Neuronal stem cell (in vitro differentiated cells): Measurements from ENCODE around the gene KLRC4. TPM values are rescaled to one million over a fixed set of nuclear protein-coding genes. Genes with fewer than 3 reads are reported as not detected.

Source experiments
- DNase-seq: peaks from one replicate; pipeline ENCODE4 v3.0.0-alpha.2; 2013; ENCODE audit warnings: low spot score
- H2AFZ ChIP-seq: one replicate; pipeline ENCODE4 v1.6.1; 2013; ENCODE audit warnings: mild to moderate bottlenecking, low read length, inconsistent platforms
- H2AK5ac ChIP-seq: 2 replicates; pipeline ENCODE4 v1.6.1; 2013; ENCODE audit warnings: low read depth, mild to moderate bottlenecking, inconsistent platforms, low read length, moderate library complexity, mixed read lengths
- H2BK120ac ChIP-seq: 2 replicates; pipeline ENCODE4 v1.6.1; 2013; ENCODE audit warnings: low read depth, mild to moderate bottlenecking, inconsistent platforms, low read length, moderate library complexity, mixed read lengths
- H2BK12ac ChIP-seq: one replicate; pipeline ENCODE4 v1.6.1; 2013; ENCODE audit warnings: low read length, inconsistent platforms
- H2BK15ac ChIP-seq: 2 replicates; pipeline ENCODE4 v1.6.1; 2013; ENCODE audit warnings: mild to moderate bottlenecking, low read length, inconsistent platforms, mixed read lengths
- H2BK5ac ChIP-seq: one replicate; pipeline ENCODE4 v1.6.1; 2013; ENCODE audit warnings: inconsistent platforms, mild to moderate bottlenecking, low read length, moderate library complexity
- H3K14ac ChIP-seq: one replicate; pipeline ENCODE4 v1.6.1; 2013; ENCODE audit warnings: low read length, inconsistent platforms
- H3K18ac ChIP-seq: 2 replicates; pipeline ENCODE4 v1.6.1; 2013; ENCODE audit warnings: low read length, inconsistent platforms
- H3K23ac ChIP-seq: 2 replicates; pipeline ENCODE4 v1.6.1; 2013; ENCODE audit warnings: low read depth, mild to moderate bottlenecking, mixed read lengths, low read length, inconsistent platforms; ENCODE audit not compliant: poor library complexity
- H3K27ac ChIP-seq: replicated peaks from 3 replicates; pipeline ENCODE4 v1.5.1; 2013; ENCODE audit warnings: low read length, inconsistent platforms
- H3K27me3 ChIP-seq, 3 experiments: 2 replicates each; pipeline ENCODE4 v1.6.1; 2013; ENCODE audit warnings: low read length in 3 of 3, mild to moderate bottlenecking in 2 of 3, inconsistent platforms in 1 of 3, low read depth in 1 of 3, mixed read lengths in 1 of 3, moderate library complexity in 1 of 3; ENCODE audit not compliant: control insufficient read depth in 3 of 3, insufficient read depth in 3 of 3
- H3K36me3 ChIP-seq, 2 donors: replicated peaks in 1 of 2; 2 replicates each; pipeline ENCODE4 v1.6.1; 2013; ENCODE audit warnings: low read length in 2 of 2; ENCODE audit not compliant: control insufficient read depth in 2 of 2, insufficient read depth in 2 of 2
- H3K4ac ChIP-seq: 2 replicates; pipeline ENCODE4 v1.6.1; 2013; ENCODE audit warnings: inconsistent platforms, mild to moderate bottlenecking, low read length, moderate library complexity
- H3K4me1 ChIP-seq, 2 donors: 1 replicate in 1 of 2; 2 replicates in 1 of 2; pipeline ENCODE4 v1.6.1; 2013; ENCODE audit warnings: low read length in 2 of 2, low read depth in 1 of 2; ENCODE audit not compliant: control insufficient read depth in 2 of 2, insufficient read depth in 1 of 2
- H3K4me2 ChIP-seq: one replicate; pipeline ENCODE4 v1.6.1; 2013; ENCODE audit warnings: mild to moderate bottlenecking, low read length, inconsistent platforms; ENCODE audit not compliant: insufficient read depth, poor library complexity, severe bottlenecking
- H3K4me3 ChIP-seq, 2 donors: 2 replicates each; pipeline ENCODE4 v1.5.1; 2013; ENCODE audit warnings: low read length in 2 of 2, mild to moderate bottlenecking in 2 of 2, inconsistent platforms in 1 of 2, moderate library complexity in 1 of 2
- H3K79me1 ChIP-seq: one replicate; pipeline ENCODE4 v1.6.1; 2013; ENCODE audit warnings: low read depth, mild to moderate bottlenecking, inconsistent platforms, low read length, moderate library complexity
- H3K9ac ChIP-seq: one replicate; pipeline ENCODE4 v1.6.1; 2013; ENCODE audit warnings: mild to moderate bottlenecking, low read depth, low read length, inconsistent platforms; ENCODE audit not compliant: poor library complexity
- H3K9me3 ChIP-seq, 2 donors: replicated peaks in 1 of 2; 2 replicates each; pipeline versions ENCODE3 to v1.6.1; 2013; ENCODE audit warnings: low read length in 2 of 2, mild to moderate bottlenecking in 2 of 2, inconsistent platforms in 1 of 2, low read depth in 1 of 2, mixed read lengths in 1 of 2, moderate library complexity in 1 of 2; ENCODE audit not compliant: control insufficient read depth in 2 of 2, insufficient read depth in 1 of 2
- H4K8ac ChIP-seq: one replicate; pipeline ENCODE4 v1.6.1; 2013; ENCODE audit warnings: low read depth, mild to moderate bottlenecking, inconsistent platforms, low read length, moderate library complexity
- H4K91ac ChIP-seq: one replicate; pipeline ENCODE4 v1.6.1; 2013; ENCODE audit warnings: low read length, low read depth, mild to moderate bottlenecking, inconsistent platforms; ENCODE audit not compliant: poor library complexity
- WGBS, 2 donors: extraction: QIAGEN DNeasy Blood & Tissue Kit; methylation state at CpG; one replicate each; pipeline ENCODE4 v1.1.7; 2013; ENCODE audit warnings: missing lambda C conversion rate in 2 of 2, mixed read lengths in 1 of 2; ENCODE audit not compliant: insufficient read length in 2 of 2, insufficient replicate concordance in 1 of 2; ENCODE audit errors: extremely low coverage in 2 of 2; 5-methylcytosine and 5-hydroxymethylcytosine counted together
- polyA plus RNA-seq, 2 experiments: library from polyadenylated mRNA; stranded (reverse); fragments of 200-250 nt; gene quantifications; one replicate each; pipeline ENCODE4 v1.2.3, GENCODE V29; 2013

Gene KLRC4, protein sequence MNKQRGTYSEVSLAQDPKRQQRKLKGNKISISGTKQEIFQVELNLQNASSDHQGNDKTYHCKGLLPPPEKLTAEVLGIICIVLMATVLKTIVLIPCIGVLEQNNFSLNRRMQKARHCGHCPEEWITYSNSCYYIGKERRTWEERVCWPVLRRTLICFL
- not detected for polyA plus RNA-seq (2013, experiment 1 of 2)
- polyA plus RNA-seq (2013, experiment 2 of 2): not detected

GRCh38 chr12:10409392-10409791, at the start of gene KLRC4:
KLRC4 (minus strand) TSS chr12:10409757; CDS start chr12:10409575, 182 bp downstream.
- no peak within 1 kb of the TSS for H2BK120ac ChIP-seq
- no CpG with 5 or more reads among the region's 1 CpG for WGBS, 2 donors
- H3K4ac ChIP-seq: no peak within 1 kb of the TSS
- no peak within 1 kb of the TSS for H2AK5ac ChIP-seq
- H3K14ac ChIP-seq: no peak within 1 kb of the TSS
- no peak within 1 kb of the TSS for H2AFZ ChIP-seq
- H3K23ac ChIP-seq: no peak within 1 kb of the TSS
- H3K27ac ChIP-seq: no peak within 1 kb of the TSS
- H2BK15ac ChIP-seq: no peak within 1 kb of the TSS
- no peaks in the 10 kb centered on the region for H3K27me3 ChIP-seq
- H3K9ac ChIP-seq: no peak within 1 kb of the TSS
- H3K9me3 ChIP-seq: no peaks in the 10 kb centered on the region
- no peak within 1 kb of the TSS for H4K8ac ChIP-seq
- H3K4me2 ChIP-seq: no peak within 1 kb of the TSS
- no peak for DNase-seq
- no peaks in the 10 kb centered on the region for H3K4me1 ChIP-seq
- no peak within 1 kb of the TSS for H3K4me3 ChIP-seq
- H4K91ac ChIP-seq: no peak within 1 kb of the TSS
- no peaks in the 10 kb centered on the region for H3K36me3 ChIP-seq
- H2BK12ac ChIP-seq: no peak within 1 kb of the TSS
- H3K18ac ChIP-seq: no peak within 1 kb of the TSS
- no peak within 1 kb of the TSS for H2BK5ac ChIP-seq
- no peaks in the 10 kb centered on the region for H3K79me1 ChIP-seq

- WGBS, 2 donors: no CpG with 5 or more reads among the region's 3 CpGs
- Histone ChIP-seq H2AFZ (no peak overlapping the region), H2BK5ac (no peak overlapping the region), H3K9me3 (peaks cover 0 to 7% of the 10 kb centered on the region in 2 donors), H3K4me3 (no peak overlapping the region), H3K27me3 (no peaks in the 10 kb centered on the region), H3K27ac (no peak overlapping the region), H2BK120ac (no peak overlapping the region), H2BK15ac (no peak overlapping the region), H4K8ac (no peak overlapping the region), H3K9ac (no peak overlapping the region), H3K79me1 (no peaks in the 10 kb centered on the region), H2BK12ac (no peak overlapping the region), H3K4me1 (no peaks in the 10 kb centered on the region), H3K14ac (no peak overlapping the region), H4K91ac (no peak overlapping the region), H3K4me2 (no peak overlapping the region), H3K4ac (no peak overlapping the region), H3K18ac (no peak overlapping the region), H3K23ac (no peak overlapping the region), H3K36me3 (no peaks in the 10 kb centered on the region), H2AK5ac (no peak overlapping the region)
- no peak for DNase-seq
These were observed 48.2 kb upstream of the KLRC4 start for GRCh38 chr12:10457760-10458159.

- no peak overlapping the region for H4K8ac ChIP-seq
- no peak overlapping the region for H3K18ac ChIP-seq
- WGBS, 2 donors: no CpG with 5 or more reads among the region's 2 CpGs
- H3K23ac ChIP-seq: no peak overlapping the region
- H3K4me3 ChIP-seq: no peak overlapping the region
- peaks cover 0 to 7% of the 10 kb centered on the region in 2 donors for H3K9me3 ChIP-seq
- H3K79me1 ChIP-seq: no peaks in the 10 kb centered on the region
- H3K4me2 ChIP-seq: no peak overlapping the region
- H3K4me1 ChIP-seq: no peaks in the 10 kb centered on the region
- DNase-seq: no peak
- H3K14ac ChIP-seq: no peak overlapping the region
- H2BK15ac ChIP-seq: no peak overlapping the region
- H4K91ac ChIP-seq: no peak overlapping the region
- H3K27ac ChIP-seq: no peak overlapping the region
- no peak overlapping the region for H2BK5ac ChIP-seq
- no peak overlapping the region for H2BK12ac ChIP-seq
- no peaks in the 10 kb centered on the region for H3K27me3 ChIP-seq
- H2AFZ ChIP-seq: no peak overlapping the region
- H3K4ac ChIP-seq: no peak overlapping the region
- no peak overlapping the region for H2BK120ac ChIP-seq
- H3K36me3 ChIP-seq: no peaks in the 10 kb centered on the region
- no peak overlapping the region for H2AK5ac ChIP-seq
- no peak overlapping the region for H3K9ac ChIP-seq
These were observed 47.3 kb upstream of the KLRC4 start for GRCh38 chr12:10456856-10457255.

- no peak overlapping the region for H2BK12ac ChIP-seq
- H3K23ac ChIP-seq: no peak overlapping the region
- no CpG with 5 or more reads among the region's 1 CpG for WGBS, 2 donors
- H3K27me3 ChIP-seq: no peaks in the 10 kb centered on the region
- H2AK5ac ChIP-seq: no peak overlapping the region
- H3K27ac ChIP-seq: no peak overlapping the region
- H3K79me1 ChIP-seq: no peaks in the 10 kb centered on the region
- no peak overlapping the region for H4K91ac ChIP-seq
- H3K4me1 ChIP-seq: no peaks in the 10 kb centered on the region
- no peak overlapping the region for H3K14ac ChIP-seq
- no peak overlapping the region for H2BK5ac ChIP-seq
- no peaks in the 10 kb centered on the region for H3K36me3 ChIP-seq
- H3K4me3 ChIP-seq: no peak overlapping the region
- no peak overlapping the region for H3K9ac ChIP-seq
- H2BK120ac ChIP-seq: no peak overlapping the region
- peaks cover 0 to 7% of the 10 kb centered on the region in 2 donors for H3K9me3 ChIP-seq
- no peak overlapping the region for H2AFZ ChIP-seq
- H3K4ac ChIP-seq: no peak overlapping the region
- no peak overlapping the region for H3K4me2 ChIP-seq
- H4K8ac ChIP-seq: no peak overlapping the region
- H3K18ac ChIP-seq: no peak overlapping the region
- no peak overlapping the region for H2BK15ac ChIP-seq
- no peak for DNase-seq
These were observed 46.2 kb upstream of the KLRC4 start for GRCh38 chr12:10455766-10456165.
